ENCODE measurements around the gene ADRM1. TPM values are rescaled to one million over a fixed set of nuclear protein-coding genes. Genes with fewer than 3 reads are reported as not detected.

The ADRM1 gene
- total RNA-seq, 1 donor, result 81.3 TPM

DNA sequence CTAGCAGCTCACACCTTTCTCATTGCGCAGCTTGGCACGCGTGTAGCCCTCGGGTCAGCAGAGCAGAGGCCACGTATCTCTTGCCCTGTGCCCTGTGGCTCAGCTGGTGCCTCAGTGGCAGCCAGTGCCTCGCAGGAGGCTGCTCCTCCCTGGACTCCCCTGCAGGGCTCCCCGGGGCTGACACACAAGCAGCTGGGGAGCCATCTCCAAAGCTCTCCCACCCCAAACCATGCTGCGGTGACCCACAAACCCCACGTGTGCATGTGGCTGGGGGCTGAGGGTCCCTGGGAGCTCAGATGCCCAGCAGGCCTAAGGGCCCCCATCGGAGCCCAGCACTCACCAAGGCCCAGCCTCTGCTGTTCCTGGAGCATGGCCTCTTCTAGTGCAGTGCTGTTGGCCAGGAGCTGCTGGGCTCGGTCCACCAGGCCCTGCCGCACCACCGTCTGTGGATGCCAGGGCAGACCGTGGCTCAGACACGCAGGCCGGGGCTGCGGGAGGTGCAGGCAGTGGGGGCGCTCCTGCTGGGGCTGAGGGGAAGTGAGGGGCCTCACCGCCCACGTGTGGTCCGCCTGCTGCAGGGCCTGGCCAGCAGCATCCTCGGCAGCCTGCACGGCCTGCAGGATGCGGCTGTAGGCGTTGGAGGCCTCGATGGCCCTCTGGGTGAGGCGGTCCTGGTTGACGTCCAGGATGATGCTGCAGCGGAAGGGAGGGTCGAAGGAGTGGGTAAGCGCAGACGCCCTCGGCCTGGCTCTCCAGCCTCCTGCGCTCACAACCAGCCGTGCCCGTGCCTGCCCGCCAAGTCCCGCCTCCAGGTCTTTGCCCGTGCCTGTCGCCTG is 13.8 kb downstream of the ADRM1 start:
- TF ChIP-seq, protein P1, sequence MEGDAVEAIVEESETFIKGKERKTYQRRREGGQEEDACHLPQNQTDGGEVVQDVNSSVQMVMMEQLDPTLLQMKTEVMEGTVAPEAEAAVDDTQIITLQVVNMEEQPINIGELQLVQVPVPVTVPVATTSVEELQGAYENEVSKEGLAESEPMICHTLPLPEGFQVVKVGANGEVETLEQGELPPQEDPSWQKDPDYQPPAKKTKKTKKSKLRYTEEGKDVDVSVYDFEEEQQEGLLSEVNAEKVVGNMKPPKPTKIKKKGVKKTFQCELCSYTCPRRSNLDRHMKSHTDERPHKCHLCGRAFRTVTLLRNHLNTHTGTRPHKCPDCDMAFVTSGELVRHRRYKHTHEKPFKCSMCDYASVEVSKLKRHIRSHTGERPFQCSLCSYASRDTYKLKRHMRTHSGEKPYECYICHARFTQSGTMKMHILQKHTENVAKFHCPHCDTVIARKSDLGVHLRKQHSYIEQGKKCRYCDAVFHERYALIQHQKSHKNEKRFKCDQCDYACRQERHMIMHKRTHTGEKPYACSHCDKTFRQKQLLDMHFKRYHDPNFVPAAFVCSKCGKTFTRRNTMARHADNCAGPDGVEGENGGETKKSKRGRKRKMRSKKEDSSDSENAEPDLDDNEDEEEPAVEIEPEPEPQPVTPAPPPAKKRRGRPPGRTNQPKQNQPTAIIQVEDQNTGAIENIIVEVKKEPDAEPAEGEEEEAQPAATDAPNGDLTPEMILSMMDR (IDR thresholded peaks at IDR 0.05; ENCODE audit: insufficient read depth, low read length), result no peak
- no peak overlapping the region for H3K4me3 ChIP-seq (ENCODE audit: low read depth, low read length)
- no peak for DNase-seq (ENCODE audit: low read depth)

DNA sequence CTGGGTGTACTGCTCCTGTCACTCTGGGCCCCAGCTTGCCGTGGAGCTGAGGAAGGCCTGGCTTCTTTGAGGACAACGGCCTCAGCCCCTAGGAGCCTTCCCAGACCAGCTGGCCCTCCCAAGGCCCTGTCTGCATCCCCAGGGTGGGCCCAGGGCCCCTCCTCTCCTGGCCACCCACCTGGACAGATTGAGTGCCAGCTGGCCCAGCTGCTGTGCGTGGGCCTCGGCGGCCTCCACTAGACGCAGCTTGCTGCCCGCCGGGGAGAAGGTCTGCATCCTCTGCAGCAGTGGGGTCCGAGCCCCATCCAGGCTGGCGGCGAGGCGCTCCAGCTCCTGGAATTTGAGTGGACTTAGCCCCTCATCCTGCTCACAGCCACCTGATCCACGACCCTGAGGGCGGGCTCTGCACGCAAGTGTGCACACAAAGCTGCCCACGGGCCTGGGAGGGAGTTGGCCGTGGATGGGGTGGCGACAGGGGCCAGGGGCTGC is 14.4 kb downstream of the ADRM1 start:
- no peak for DNase-seq (ENCODE audit: low read depth)
- no peak overlapping the region for H3K4me3 ChIP-seq (ENCODE audit: low read depth, low read length)
- TF ChIP-seq, protein P1 (IDR thresholded peaks at IDR 0.05; ENCODE audit: insufficient read depth, low read length), result no peak

DNA sequence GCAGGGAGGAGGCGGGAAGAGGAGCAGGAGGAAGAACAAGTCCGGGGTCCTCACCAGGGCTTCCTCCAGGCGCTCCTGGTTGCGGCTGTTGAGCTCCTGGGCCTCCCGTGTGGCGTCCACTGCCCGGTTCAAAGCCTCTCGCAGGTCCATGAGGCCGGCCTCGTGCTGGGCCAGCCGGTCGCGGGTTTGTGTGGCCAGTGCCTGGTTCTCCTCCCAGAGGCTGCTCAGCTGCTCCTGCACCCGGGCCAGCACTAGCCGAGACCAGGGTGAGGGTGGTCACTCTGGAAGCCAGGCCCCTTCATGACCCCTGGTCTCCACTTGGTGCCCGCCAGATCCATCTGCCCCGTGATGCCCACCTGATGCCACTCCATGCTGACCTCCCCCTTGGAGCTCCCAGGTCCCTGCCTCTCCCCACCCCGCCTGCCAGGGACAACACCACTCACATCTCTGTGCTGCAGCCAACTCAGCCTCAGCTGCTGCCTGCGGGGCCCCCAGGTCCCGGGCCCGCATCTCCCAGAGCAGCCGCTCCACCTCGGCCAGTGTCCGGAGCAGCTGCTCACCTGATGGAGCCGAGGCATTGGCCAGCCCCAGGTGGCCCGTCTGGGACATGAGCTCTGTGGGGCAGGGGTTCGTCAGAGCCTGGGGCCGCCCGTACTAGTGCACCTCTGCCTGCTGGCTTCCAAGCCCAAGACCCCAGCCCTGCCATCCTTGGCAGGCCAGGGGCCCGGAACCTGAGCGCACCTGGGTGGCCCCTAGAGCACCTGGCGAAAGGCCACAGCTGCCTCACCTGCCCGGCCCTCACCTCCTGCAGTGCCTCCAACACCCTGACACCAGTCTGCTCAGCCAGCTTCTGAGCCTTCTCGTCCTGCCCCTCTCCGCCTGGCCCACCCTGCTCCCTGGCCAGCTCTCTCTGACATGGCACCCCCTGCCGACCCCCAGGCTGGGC is 15.9 kb downstream of the ADRM1 start:
- TF ChIP-seq, protein P1 (IDR thresholded peaks at IDR 0.05; ENCODE audit: insufficient read depth, low read length), result no peak
- no peak overlapping the region for H3K4me3 ChIP-seq (ENCODE audit: low read depth, low read length)
- DNase-seq (ENCODE audit: low read depth), result no peak

DNA sequence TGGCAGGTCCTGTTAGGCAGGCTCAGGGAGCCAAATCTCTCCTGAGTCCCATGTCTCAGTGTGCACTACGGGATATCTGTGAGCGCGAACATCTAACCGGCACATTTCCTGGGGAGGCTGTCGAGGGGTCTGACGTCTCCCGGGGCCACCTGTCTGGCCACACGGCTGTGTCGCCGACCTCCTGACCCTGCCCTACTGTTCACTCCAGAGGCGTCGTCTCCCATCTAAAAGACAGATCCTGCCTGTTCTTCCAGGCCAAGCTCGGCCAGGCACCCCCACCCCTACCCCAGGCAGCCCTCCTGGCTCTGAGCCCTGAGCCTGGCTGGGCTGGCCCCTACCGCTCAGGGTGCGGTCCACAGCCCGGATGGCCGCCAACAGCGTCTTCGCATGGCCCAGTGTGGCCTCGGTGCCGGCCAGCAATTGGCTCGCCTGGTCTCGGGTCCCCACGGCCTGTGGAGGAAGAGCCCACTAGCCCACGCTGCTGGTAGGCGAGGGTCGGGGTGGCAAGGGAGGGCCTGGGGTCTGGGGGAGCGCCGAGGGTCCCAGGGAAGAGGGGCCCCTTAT is 16.6 kb downstream of the ADRM1 start:
- TF ChIP-seq, protein P1 (IDR thresholded peaks at IDR 0.05; ENCODE audit: insufficient read depth, low read length), result no peak
- DNase-seq (ENCODE audit: low read depth), result peak; percentile 15
- H3K4me3 ChIP-seq (ENCODE audit: low read depth, low read length), result no peak overlapping the region

DNA sequence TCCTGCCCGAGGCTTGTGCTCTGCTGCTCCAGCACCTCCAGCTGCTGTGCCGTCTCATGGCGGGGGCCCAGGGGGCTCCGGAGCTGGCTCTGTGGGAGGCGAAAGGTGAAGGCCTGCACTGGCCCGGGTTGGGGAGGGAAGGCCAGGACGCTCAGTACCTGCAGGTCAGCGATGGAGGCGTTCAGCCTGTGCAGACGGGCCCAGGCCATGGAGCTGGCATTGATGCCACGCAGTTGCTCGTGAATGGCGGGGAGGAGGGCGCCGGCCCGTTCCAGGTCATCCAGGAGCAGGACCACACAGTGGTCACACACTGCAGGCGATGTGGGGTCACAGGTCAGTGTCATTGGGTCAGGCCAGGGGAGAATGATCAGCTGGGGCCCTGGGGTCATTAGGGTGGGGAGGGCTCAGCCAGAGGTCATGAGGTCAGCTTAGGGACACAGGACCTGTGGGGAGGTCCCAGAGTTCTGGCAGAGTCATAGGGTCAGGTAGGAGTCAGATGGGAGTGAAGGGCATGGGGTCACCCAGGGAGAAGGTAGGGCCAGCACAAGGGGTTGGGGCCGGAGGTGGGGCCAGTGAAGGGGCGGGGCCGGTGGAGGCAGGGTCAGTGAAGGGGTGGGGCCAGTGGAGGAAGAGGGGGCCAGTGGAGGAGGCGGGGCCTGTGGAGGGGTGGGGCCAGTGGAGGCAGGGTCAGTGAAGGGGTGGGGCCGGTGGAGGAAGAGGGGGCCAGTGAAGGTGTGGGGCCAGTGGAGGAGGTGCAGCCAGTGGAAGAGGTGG is 18.0 kb downstream of the ADRM1 start:
- TF ChIP-seq, protein P1 (IDR thresholded peaks at IDR 0.05; ENCODE audit: insufficient read depth, low read length), result no peak
- no peak overlapping the region for H3K4me3 ChIP-seq (ENCODE audit: low read depth, low read length)
- no peak for DNase-seq (ENCODE audit: low read depth)

DNA sequence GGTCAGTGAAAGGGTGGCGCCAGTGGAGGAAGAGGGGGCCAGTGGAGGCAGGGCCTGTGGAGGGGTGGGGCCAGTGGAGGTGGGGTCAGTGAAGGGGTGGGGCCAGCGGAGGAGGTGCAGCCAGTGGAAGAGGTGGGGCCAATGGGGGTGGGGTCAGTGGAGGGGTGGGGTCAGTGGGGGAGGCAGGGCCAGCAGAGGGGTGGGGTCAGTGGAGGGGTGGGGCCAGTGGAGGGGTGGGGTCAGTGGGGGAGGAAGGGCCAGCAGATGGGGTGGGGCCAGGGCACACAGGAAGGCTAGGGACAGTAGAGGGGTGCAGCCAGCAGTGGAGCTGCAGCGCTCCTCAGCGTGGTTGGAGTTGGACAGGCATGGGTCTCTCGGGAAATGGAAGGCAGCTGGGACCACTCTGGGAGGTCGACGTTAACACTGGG is 18.7 kb downstream of the ADRM1 start:
- DNase-seq (ENCODE audit: low read depth), result no peak
- no peak overlapping the region for H3K4me3 ChIP-seq (ENCODE audit: low read depth, low read length)
- TF ChIP-seq, protein P1 (IDR thresholded peaks at IDR 0.05; ENCODE audit: insufficient read depth, low read length), result no peak

Data from fibroblast of the aortic adventitia (primary cell).